CD4-positive, alpha-beta T cell treated with Interleukin-21 for 1 hour (primary cell): ENCODE data around the gene POU6F2.

ENCODE experiments used
- DNase-seq: peaks from one replicate; pipeline ENCODE4 v3.0.0-alpha.2; 2020

POU6F2 gene

GRCh38 chr7:39260279-39260844, 282.7 kb downstream of the POU6F2 start:
- DNase-seq, result no peak

- DNase-seq, result no peak
Measured at GRCh38 chr7:39261771-39262170, 284.1 kb downstream of the POU6F2 start.

- DNase-seq, result no peak
Measured at GRCh38 chr7:39265641-39266591, 288.2 kb downstream of the POU6F2 start.

GRCh38 chr7:39269034-39269433, 291.3 kb downstream of the POU6F2 start:
- DNase-seq, result no peak

GRCh38 chr7:39270018-39270417, 292.3 kb downstream of the POU6F2 start:
- DNase-seq, result no peak

GRCh38 chr7:39271402-39271801, 293.7 kb downstream of the POU6F2 start:
- DNase-seq, result no peak

- DNase-seq, result no peak
Measured at GRCh38 chr7:39272111-39272510, 294.4 kb downstream of the POU6F2 start.

GRCh38 chr7:39272691-39273090, 295.0 kb downstream of the POU6F2 start:
- no peak for DNase-seq

GRCh38 chr7:39280337-39280736, 302.6 kb downstream of the POU6F2 start:
- no peak for DNase-seq

GRCh38 chr7:39285256-39285655, 307.5 kb downstream of the POU6F2 start:
- DNase-seq, result no peak

GRCh38 chr7:39288303-39288702, 310.6 kb downstream of the POU6F2 start:
- no peak for DNase-seq

- no peak for DNase-seq
Measured at GRCh38 chr7:39291628-39292410, 314.1 kb downstream of the POU6F2 start.

- no peak for DNase-seq
Measured at GRCh38 chr7:39293056-39293823, 315.5 kb downstream of the POU6F2 start.

- no peak for DNase-seq
Measured at GRCh38 chr7:39294022-39294421, 316.3 kb downstream of the POU6F2 start.

GRCh38 chr7:39295796-39296195, 318.1 kb downstream of the POU6F2 start:
- no peak for DNase-seq

GRCh38 chr7:39299695-39300094, 322.0 kb downstream of the POU6F2 start:
- no peak for DNase-seq

- DNase-seq, result no peak
Measured at GRCh38 chr7:39300276-39300675, 322.6 kb downstream of the POU6F2 start.

- no peak for DNase-seq
Measured at GRCh38 chr7:39301543-39301942, 323.8 kb downstream of the POU6F2 start.

- no peak for DNase-seq
Measured at GRCh38 chr7:39304178-39304577, 326.5 kb downstream of the POU6F2 start.

GRCh38 chr7:39304668-39305405, 327.1 kb downstream of the POU6F2 start:
- DNase-seq, result no peak

- no peak for DNase-seq
Measured at GRCh38 chr7:39306016-39306570, 328.4 kb downstream of the POU6F2 start.

GRCh38 chr7:39310699-39311098, 333.0 kb downstream of the POU6F2 start:
- DNase-seq, result no peak
